NCI-H187 (cell line): ENCODE results near the gene HDAC11.
A peak's percentile ranks its signal among the peaks of the same experiment; 100 is the strongest.
"Not testable (repeated sequence)": the region's sequence is repeated elsewhere in the genome, so short reads cannot be mapped to it uniquely, and the experiment has no call there.

Experiments
- DNase-seq, 2 experiments: peaks; one replicate each; lab custom pipeline; 2025; lab: John Stamatoyannopoulos, UW

The HDAC11 gene

DNA sequence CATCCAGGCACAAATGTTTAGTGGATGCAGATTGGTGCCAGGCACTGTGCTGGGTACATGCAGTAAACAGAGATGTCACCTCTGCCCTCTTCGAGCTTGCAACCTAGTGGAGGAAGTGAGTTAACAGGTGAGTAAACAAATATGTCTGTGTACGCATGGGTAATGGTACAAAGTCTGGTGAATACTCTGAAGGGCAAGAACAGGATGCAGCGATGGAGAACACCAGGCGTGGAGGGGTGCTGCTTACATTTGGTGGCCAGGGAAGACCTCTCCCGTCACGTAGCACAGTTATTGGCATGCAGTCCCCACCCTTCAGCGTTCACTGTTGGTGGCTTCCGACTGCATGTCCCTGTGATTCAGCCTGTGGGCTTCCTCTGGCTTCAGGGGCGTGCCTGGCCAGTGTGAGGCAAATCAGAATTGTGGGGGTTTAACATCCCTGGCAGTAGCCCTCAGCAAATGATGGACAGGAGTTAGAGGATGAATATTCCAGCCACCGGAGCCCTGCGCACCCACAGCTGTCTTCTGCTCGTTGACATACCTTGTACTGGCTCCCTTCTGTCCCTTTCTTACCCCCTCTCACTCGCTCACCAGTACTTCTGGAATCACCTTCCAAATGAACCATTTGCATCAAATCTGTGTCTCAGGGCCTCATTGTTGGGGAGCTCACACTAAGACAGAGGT is 9.1 kb upstream of the HDAC11 start:
- no peak for DNase-seq

DNA sequence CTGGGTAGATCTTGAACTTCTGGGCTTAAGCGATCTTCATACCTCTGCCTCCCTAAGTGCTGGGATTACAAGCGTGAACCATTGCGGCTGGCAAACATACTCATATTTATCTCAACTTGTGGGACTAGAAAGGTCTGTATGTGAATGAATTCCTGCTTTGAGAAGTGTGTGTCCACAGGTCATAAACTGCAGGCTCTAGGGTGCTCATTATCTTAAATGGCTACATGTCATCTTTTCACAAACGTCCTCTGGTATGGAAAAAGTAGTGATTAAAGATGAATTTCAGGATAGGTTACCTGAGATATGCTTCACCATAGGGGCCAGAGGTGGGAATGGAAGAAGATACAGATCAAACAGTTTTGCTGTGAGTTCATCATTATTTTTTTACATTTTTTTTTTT is 7.8 kb upstream of the HDAC11 start:
- DNase-seq = no peak

DNA sequence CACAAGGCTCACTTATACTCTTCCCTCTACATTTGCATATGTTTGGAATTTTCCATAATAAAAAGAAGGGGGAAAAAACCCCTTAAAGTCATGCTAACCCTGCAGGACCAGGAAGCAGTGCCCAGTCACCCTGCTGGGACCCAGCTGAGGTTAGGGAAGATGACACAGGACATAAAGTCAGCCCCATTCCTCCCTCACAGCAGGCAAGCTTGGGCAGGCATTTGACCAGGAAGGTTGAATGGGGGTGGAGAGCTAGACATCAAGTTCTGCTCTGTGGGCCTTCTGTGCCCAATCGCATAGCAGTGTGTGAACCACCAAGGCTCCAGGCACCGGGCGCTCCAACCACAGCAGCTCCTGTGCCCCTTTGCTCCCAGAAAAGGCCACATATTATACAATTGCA is 7.1 kb upstream of the HDAC11 start:
- DNase-seq = no peak

DNA sequence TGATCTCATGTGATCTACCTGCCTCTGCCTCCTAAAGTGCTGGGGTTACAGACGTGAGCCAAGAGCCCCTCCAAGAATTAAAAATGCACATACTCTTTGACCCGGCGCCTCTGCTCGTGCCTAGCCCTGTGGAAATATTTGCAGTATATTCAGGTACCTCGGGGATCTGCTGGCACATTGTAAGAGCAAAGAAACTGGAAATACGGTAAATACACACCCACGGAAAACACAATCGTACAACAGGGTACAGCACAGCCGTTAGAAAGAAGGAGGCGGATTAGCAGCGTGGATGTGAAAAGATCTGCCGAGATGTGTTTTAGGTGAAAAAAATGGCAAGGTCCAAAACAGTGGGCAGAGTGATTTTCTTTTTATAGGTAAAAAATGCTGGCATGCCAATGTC is 6.1 kb upstream of the HDAC11 start:
- DNase-seq = no peak

DNA sequence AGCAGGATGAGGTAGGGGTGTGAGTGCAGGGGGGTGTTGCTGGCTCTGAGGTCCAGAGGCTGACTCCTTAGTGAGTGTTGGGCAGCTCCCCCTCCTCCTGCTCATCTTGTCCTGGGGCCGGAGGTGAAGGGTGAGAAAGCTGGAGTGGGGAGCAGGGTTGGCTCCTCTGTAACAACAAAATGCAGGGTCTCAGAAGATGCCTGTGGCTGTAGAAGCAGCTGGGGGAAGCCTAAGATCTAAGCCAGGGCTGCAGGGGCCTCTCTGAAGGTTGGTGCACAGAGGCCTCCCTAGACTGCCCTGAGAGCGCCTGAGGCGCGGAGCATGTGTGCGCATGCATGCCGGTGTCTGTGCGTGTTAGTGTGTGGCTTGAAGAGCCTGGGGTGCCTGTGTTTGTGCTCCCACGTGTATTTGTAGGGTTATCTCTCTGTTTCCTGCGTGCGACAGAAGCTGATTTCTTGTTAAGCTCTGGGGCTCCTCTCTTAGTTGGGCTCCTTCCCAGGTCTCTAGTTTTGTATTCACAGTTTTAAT is 5.3 kb upstream of the HDAC11 start:
- DNase-seq = no peak

DNA sequence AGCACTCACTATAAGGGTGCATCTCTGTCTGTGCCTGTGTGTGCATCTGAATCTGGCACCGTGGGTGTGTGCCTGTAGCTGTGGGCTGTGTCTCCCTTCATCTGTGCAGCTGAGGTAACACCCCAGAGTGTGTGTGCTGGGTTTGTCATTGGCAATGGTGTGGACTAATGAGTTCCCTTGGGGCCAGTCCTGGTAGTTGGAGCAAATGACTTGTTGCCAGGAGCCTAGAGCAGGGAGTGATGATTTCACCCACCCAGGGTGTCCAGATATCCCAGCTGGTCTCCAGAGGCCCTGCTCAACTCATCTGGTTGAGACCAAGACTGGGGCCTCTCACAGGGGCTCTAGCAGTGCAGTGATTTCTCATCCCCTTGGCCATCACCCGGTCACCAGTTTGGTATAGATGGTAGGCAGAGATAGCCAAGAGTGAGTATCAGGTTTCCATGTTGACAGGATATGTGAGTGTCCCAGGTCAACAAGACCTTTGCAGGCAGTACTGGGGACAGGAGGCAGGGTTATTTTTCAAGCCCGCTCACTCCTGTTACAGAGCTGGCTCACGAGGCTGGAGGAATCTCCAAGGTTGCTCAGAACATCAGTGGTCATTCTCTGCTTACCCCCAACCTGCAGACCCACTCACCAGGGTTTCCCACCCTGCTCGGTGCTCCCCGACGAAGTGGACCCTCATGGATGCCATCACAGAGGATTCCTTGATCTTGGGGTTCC is 4.1 kb upstream of the HDAC11 start:
- no peak for DNase-seq

DNA sequence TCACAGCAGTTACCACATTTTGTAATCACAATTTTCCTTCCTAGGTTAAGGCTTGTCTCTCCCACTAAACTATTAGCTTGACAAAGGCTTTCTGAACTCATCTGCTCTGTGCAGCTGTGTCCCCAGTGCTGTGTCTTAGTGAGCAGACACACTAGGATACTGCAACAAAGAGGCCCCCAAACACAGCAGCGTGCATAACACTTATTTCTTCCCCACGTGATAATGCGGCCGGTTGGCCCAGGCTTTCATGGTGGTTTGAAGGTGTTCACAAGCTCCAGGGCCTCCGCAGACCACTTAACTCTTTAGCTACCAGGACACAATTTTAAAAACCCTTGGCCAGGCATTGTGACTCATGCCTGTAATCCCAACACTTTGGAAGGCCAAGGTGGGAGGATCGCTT is 2.2 kb upstream of the HDAC11 start:
- no peak for DNase-seq

DNA sequence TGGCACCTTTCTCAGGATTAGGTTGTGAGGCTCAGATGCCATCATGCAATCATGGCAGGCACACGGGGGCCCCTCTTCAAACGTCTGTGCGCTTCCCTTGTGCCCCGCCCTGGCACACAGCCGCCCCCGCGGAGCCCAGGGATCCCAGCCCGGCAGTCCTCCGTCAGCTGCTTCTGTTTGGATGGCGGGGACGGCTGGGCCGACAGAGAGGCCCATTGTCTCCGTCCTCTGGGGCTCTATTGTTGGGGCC is 849 bp upstream of the HDAC11 start:
- no peak for DNase-seq

DNA sequence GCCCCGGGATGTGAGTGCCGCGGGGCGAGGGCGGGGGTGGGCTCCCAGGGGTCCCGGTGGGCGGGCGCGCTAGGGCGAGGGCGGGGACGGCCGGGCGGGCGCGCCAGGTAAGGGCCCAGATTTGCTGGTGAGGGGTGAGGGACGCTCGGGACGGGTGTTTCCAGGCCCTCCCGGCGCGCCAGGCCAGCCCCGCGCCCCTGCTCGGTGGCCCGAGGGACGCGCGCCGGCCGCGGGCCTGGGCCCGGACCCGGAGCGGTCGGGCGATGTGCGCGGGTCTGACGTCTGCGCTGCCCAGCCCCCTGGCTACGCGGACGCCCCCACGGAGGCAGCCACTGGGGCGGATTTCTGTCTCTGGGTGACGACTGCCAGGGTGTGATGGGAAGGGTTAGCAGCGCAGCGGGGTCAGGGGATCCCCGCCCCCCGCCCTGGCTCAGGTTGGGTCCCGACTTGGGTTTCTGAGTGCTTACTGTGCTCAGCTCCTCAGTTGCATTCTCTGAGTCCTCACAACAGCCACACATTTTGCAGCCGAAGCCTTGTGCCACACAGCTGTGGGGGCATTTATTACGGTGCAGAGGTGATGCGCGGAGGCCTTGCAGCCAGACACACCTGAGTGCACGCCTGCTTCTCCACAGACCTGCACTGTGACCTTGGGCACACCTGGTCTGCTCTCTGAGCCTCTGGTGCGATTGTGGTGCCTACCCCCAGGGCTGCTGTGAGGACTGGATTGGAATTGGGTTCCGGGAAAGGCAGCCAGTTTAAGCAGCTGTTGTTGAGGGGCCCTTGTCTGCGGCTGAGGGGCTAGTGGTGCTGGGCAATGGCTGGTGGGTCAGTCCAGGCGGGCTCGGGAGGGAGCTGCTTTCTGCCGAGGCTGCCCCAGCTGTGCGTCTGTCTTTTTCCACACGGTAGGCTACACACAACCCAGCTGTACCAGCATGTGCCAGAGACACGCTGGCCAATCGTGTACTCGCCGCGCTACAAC is 523 bp downstream of the HDAC11 start:
- no peak for DNase-seq

DNA sequence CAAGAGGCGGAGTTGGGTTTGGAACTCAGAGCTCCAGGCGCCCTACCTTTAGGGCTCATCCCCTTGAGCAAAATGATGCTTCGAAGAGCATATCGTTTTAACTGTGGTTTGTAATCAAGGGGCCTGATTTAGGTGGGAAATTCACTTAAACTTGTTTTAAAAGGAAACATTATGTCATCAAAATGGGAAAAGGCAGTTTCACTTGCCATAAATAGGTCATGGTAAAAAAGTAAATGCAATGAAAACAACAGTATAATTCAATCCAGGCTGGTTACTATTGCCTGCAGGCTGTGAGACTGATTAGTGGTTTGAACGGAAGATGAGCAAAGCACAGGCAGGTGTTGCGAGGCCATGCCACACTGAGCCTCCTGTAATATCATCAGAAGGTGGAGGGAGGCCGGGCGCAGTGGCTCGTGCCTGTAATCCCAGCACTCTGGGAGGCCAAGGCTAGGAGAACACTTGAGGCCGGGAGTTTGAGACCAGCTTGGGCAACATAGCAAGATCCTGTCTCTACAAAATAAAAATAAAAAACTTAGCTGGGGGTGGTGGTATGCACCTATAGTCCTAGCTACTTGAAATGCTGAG is 2.1 kb downstream of the HDAC11 start:
- no peak for DNase-seq

DNA sequence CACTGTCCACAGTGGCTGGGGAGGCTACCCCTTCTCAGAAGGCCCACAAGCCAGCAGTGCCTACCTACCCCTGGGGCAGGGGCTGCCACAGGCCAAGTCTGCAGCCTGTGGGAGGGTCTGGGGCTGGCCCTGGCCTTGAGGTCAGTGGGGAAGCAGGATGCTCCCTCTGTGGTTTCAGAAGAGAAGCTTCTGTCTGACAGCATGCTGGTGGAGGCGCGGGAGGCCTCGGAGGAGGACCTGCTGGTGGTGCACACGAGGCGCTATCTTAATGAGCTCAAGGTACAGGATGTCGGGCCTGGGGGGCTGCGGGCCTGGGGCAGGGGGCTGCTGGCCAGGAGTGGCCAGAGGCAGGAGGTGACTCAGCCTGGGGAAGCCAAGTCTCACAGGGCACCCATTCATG is 3.2 kb downstream of the HDAC11 start:
- no peak for DNase-seq

DNA sequence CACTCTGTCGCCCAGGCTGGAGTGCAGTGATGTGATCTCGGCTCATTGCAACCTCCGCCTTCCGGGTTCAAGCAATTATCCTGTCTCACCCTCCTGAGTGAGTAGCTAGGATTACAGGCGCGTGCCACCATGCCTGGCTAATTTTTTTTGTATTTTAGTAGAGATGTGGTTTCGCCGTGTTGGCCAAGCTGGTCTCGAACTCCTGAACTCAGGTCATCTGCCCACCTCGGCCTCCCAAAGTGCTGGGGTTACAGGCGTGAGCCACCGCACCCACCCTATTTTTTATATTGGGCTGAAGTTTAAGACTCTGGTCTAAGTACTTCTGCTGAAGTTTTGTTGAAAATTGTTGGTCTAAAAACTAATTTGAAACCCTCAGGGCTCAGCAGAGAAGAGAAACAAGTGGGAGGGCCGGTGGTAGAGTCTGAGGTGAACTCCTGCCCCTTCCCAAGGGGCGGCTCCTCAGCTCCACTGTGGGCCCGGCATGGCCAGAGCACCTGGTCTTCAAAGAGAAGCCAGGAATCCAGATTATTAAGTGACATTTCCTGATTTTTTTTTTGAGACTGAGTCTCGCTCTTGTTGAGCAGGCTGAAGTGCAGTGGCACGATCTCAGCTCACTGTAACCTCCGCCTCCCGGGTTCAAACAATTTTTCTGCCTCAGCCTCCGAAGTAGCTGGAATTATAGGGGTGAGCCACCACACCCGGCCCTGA is 4.0 kb downstream of the HDAC11 start:
- no peak for DNase-seq

DNA sequence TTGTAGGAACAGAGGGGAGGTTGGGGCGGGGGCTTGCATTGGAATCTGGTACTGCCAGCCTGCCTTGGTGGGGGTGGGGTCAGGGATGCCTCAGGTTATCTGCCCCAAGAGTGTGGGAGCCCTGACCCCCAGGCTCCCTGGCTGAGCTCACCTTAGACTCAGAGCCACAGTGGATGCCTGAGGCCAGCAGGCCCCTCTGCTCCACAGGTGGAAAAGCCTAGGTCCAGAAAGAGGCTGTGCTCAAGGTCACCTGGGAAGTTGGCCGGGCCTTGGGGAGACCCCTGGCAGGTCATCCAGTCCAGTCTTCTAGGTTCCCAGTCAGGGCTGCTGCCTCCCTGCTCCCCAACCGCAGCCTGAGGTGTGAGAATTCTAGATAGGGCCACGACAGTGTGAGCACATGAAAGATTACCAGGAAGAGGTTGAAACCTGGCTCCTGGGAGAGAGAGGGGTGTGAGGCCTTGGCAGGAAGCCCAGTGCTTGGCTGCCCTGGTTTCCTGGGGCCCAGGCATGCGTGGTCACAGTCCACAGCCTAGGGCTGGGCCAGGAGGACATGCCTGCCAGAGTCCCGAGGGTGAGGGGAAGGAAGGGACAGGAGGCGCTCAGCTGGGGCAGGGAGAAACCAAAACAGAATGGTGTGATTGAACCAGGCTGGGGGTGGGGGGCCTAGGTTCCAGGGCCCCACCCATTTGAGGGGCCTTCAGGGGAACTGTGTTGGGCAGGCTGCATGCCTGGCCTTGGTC is 4.9 kb downstream of the HDAC11 start:
- peak; percentile 19 to 22 for DNase-seq

DNA sequence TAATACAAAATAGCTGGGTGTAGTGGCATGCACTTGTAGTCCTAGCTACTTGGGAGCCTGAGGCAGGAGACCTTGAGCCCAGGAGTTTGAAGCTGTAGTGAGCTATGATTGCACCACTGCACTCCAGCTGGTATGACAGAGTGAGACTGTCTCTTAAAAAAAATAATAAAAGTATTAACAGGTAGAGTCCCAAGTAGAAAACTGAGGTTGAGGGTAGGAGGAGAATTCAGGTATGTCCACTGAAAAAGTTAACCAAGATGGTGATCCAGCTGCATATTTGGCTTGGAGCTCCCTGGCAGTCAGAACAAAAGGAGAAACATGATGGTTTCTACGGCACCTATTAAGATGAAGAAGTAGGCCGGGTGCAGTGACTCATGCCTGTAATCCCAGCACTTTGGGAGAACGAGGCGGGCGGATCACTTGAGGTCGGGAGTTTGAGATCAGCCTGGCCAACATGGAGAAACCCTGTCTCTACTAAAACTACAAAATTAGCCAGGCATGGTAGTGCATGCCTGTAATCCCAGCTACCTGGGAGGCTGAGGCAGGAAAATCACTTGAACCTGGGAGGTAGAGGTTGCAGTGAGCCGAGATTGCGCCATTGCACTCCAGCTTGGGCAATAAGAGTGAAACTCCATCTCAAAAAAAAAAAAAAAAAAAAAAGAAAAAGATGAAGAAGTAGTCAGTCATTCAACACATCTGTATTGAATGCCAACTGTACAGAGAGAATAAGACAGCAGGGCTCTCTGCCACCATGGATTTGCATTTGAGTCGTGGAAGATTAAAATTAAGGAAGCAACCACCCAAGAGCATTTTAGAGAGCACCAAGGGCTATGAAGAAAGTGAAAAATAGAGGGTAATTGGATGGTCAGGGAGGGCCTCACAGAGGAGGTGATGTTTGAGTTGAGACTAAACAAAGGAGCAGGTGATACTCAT is 5.8 kb downstream of the HDAC11 start:
- DNase-seq = not testable (repeated sequence)

DNA sequence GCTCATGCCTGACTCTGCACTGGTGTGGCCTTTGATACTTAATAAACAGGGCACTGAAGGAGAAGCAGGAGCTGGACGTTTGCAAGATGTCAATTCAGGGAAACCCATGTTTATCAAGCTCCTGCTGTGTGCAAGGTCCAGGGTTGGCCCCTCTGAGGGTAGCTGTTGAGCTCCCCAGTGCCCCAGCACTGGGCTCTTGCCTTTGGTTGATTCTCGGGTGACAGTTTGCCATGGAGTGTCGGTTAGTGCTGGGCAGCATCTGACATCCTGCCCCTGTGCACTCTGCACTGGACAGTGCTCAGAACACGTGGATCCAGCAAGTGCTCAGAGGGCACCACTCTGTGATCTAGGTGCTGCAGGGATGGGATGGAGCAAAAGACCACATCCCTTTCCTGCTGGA is 7.3 kb downstream of the HDAC11 start:
- DNase-seq = no peak

DNA sequence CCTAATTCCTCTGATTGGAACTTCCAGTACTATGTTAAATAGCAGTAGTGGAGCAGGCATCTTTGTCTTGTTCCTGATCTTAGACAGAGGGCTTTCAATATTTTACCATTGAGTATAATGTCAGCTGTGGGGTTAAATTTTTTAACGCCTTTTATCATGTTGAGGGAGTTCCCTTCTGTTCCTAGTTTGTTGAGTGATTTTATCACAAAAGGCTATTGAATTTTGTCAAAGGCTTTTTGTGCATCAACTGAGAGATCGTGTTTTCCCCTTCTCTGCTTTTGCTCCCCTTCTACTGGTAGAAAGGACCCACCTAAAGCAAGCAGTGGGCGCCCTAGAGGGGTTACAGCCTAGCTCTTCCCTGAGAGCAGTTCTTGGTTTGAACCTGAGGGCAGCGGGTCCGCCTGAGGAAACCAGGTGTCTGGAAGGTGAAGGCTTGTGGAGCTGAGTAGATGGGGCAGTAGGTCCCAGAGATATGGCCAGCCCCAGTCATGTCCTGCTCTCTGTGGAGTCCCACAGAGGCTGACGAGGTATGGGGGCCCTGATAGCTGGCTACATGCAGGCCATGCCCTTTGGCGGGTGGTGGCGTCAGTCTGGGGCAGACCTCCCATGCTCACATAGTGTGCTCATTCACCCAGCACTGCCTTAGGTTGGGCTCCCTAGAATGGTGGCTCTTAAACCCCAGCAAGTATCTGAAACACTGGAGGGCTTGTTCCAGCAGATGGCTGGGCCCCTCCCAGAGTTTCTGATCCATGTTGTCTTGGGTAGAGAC is 11.3 kb downstream of the HDAC11 start:
- DNase-seq = no peak

DNA sequence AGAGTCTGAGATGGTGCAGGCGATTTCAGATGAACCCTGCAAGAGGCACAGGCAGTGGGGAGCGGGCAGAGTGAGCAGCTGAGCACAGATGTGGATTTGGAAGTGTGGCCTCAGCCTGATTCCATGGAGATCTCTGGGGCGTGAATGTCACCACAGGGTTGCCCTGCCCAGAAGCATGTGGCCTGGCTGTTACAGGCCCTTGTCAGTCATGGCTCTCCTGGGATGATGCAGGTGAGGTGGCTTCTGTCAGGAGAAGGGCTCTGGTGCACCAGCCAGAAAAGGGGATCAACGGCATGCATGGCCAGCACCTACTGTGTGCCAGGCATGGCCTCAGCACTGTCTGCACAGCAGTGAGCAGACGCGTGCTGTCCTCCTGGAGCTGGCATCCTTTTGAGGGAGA is 11.9 kb downstream of the HDAC11 start:
- DNase-seq = no peak

DNA sequence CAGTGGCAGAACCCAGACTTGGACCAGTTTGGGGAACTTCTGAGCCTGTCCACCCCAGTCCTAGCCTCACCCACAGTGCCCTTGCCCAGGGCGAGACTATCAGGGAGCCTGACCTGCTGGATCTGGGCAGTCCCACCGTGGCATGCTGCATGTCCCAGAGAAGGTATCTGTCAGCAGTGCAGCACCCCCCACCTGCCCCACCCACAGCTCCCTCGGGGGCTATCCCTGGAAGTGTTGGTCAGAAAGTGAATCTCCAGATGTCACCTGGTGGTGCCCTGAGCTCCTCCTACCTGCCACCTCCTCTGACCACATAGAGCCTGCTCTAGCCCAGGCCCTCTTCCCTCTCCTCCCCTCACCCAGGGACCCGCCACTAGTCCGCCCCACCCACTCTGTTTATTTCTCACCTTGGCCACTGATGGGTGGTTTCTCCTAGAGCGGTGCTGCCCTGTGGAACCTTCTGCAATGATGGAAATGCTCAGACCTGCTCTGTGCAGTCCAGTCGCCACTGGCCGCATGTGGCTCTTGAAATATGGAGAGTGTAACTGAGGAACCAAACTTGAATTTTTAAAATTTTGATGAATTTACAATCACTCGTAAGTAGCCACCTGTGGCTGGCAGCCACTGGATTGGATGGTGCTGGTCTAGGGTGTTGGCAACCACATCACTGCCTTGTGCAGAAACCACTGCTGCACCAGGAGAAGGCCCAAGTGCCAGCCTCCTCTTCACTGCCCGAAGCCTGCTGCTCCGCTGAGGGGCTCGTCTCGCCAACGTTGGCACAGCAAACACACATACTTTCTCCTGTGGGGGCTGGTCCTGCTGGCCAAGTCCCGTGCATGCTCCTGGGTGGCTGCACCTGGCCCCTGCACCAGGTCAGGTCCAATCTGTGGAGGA is 13.1 kb downstream of the HDAC11 start:
- no peak for DNase-seq
